Endothelial cell of umbilical vein (primary cell): ENCODE data around the gene TXNRD1. TPM values are rescaled to one million over a fixed set of nuclear protein-coding genes. Genes with fewer than 3 reads are reported as not detected.

ENCODE experiments used
- BruUV-seq: library from RNA; stranded (reverse); fragments of 400-500 nt; replicated peaks from 2 replicates; lab custom pipeline; 2021; lab: Mats Ljungman, UMichigan
- CTCF ChIA-PET: fragments of 300-600, 350-600 bp; sonication (Branson Sonifier 250); formaldehyde crosslinking; loops from one replicate; lab custom pipeline; 2021; ENCODE audit warnings: antibody characterized with exemption, inconsistent platforms; lab: Charles Lee
- POLR2A ChIA-PET: fragments of 300-600, 350-600 bp; sonication (Branson Sonifier 250); formaldehyde crosslinking; loops from one replicate; lab custom pipeline; 2021; ENCODE audit warnings: antibody characterized with exemption, inconsistent platforms; lab: Charles Lee
- DNase-seq: peaks from one replicate; pipeline ENCODE4 v3.0.0-alpha.2; 2011; ENCODE audit warnings: low read depth, low spot score
- FAIRE-seq: peaks from 2 replicates; lab custom pipeline; 2011; peaks lifted over from hg19 to GRCh38; lab: Jason Lieb, UNC
- H2AFZ ChIP-seq: 2 replicates; pipeline ENCODE4 v1.6.0; 2012; ENCODE audit warnings: low read depth, low read length, control low read depth, inconsistent platforms
- H3K27ac ChIP-seq: 2 replicates; pipeline ENCODE4 v1.5.1; 2011; ENCODE audit warnings: low read depth, mild to moderate bottlenecking, control low read depth, low read length, moderate library complexity; ENCODE audit not compliant: insufficient read depth
- H3K27me3 ChIP-seq, 2 experiments: 2 replicates each; pipeline versions ENCODE4 v1.6.0 to v1.6.1; 2011; ENCODE audit warnings: low read length in 2 of 2, mixed read lengths in 1 of 2; ENCODE audit not compliant: control insufficient read depth in 2 of 2, insufficient read depth in 2 of 2
- H3K36me3 ChIP-seq, 2 experiments: 2 replicates in 1 of 2; 3 replicates in 1 of 2; pipeline ENCODE4 v1.5.1; 2011; ENCODE audit warnings: low read length in 2 of 2, mild to moderate bottlenecking in 1 of 2, moderate library complexity in 1 of 2; ENCODE audit not compliant: control insufficient read depth in 2 of 2, insufficient read depth in 2 of 2; ENCODE audit errors: extremely low read depth in 1 of 2
- H3K4me1 ChIP-seq: 3 replicates; pipeline ENCODE4 v1.5.1; 2011; ENCODE audit warnings: mild to moderate bottlenecking, low read length; ENCODE audit not compliant: control insufficient read depth, insufficient read depth; ENCODE audit errors: extremely low read depth
- H3K4me2 ChIP-seq: 2 replicates; pipeline ENCODE4 v1.6.1; 2011; ENCODE audit warnings: low read length, control low read depth, mixed read lengths; ENCODE audit not compliant: insufficient read depth
- H3K4me3 ChIP-seq, 3 experiments: fragments of 200-600 bp in 1 of 3; sonication (generic), shearing (Covaris generic) in 1 of 3; replicated peaks in 1 of 3; 2 replicates each; pipeline ENCODE4 v1.5.1; 2011 to 2016; ENCODE audit warnings: control low read depth in 3 of 3, low read length in 3 of 3, mild to moderate bottlenecking in 2 of 3, inconsistent platforms in 1 of 3, low read depth in 1 of 3, moderate library complexity in 1 of 3; ENCODE audit not compliant: insufficient read depth in 1 of 3
- H3K79me2 ChIP-seq: 2 replicates; pipeline ENCODE4 v1.6.0; 2012; ENCODE audit warnings: low read length, inconsistent platforms; ENCODE audit not compliant: control insufficient read depth, insufficient read depth
- H3K9ac ChIP-seq: replicated peaks from 2 replicates; pipeline ENCODE3; 2011; ENCODE audit warnings: low read length, control low read depth; ENCODE audit not compliant: insufficient read depth; ENCODE audit errors: extremely low read depth
- H3K9me1 ChIP-seq: replicated peaks from 3 replicates; pipeline ENCODE4 v1.6.0; 2011; ENCODE audit warnings: mild to moderate bottlenecking, low read length; ENCODE audit not compliant: control insufficient read depth, insufficient read depth; ENCODE audit errors: extremely low read depth
- H3K9me3 ChIP-seq: replicated peaks from 2 replicates; pipeline ENCODE4 v1.5.1; 2012; ENCODE audit warnings: low read length, inconsistent platforms; ENCODE audit not compliant: control insufficient read depth, insufficient read depth
- H4K20me1 ChIP-seq: replicated peaks from 2 replicates; pipeline ENCODE3; 2011; ENCODE audit warnings: mild to moderate bottlenecking, low read length; ENCODE audit not compliant: control insufficient read depth, insufficient read depth; ENCODE audit errors: extremely low read depth
- CTCF ChIP-seq, 2 donors: IDR thresholded peaks; 1 replicate in 1 of 2; 2 replicates in 1 of 2; pipeline ENCODE4 v1.5.1; 2011; ENCODE audit warnings: low read length in 2 of 2, mild to moderate bottlenecking in 2 of 2, moderate library complexity in 2 of 2, control low read depth in 1 of 2, inconsistent platforms in 1 of 2, low read depth in 1 of 2; ENCODE audit not compliant: insufficient read depth in 1 of 2; ENCODE audit errors: extremely low read depth in 1 of 2
- FOS ChIP-seq: IDR thresholded peaks from 2 replicates; pipeline ENCODE4 v1.6.1; 2011; ENCODE audit warnings: mild to moderate bottlenecking, low read length, moderate library complexity, borderline replicate concordance; ENCODE audit not compliant: insufficient read depth
- GATA2 ChIP-seq: IDR thresholded peaks from 2 replicates; pipeline ENCODE4 v1.7.0; 2011; ENCODE audit warnings: low read depth, mild to moderate bottlenecking, moderate library complexity, mixed read lengths, low read length; ENCODE audit not compliant: insufficient read length, insufficient read depth
- JUN ChIP-seq: IDR thresholded peaks from 2 replicates; pipeline ENCODE4 v1.6.1; 2011; ENCODE audit warnings: borderline replicate concordance, low read depth; ENCODE audit not compliant: insufficient read length, insufficient read depth
- MYC ChIP-seq: IDR thresholded peaks from one replicate; pipeline ENCODE4 v1.6.1; 2011; ENCODE audit warnings: mild to moderate bottlenecking, low read depth, low read length
- POLR2A ChIP-seq: IDR thresholded peaks from 2 replicates; pipeline ENCODE4 v1.6.1; 2012; ENCODE audit warnings: low read depth, mild to moderate bottlenecking, control low read depth, low read length
- POLR2AphosphoS5 ChIP-seq: IDR thresholded peaks from 2 replicates; pipeline ENCODE4 v1.6.1; 2012; ENCODE audit warnings: low read depth, mild to moderate bottlenecking, control low read depth, low read length, moderate library complexity; ENCODE audit not compliant: insufficient read depth
- dilution Hi-C: fragments of 300-500 bp; cut with MboI; formaldehyde crosslinking; loops from one replicate; pipeline ENCODE4 v1.15.0; 2019; ENCODE audit warnings: low sequenced_read_pairs; ENCODE audit not compliant: extremely low pct_ligation_motif_present
- intact Hi-C: fragments of 100-400 bp; cut with micrococcal nuclease; formaldehyde crosslinking; loops from one replicate; pipeline ENCODE4 v1.10.0; 2022
- polyA plus RNA-seq, 4 experiments: library from polyadenylated mRNA; depleted of rRNA in 3 of 4; stranded (reverse) in 3 of 4; unstranded in 1 of 4; fragments of >200 nt; gene quantifications; 2 replicates each; pipeline versions ENCODE4 v1.2.1 to v1.2.3, GENCODE V29; 2011 to 2012; ENCODE audit warnings: missing spikeins in 1 of 4
- total RNA-seq: library from RNA; stranded (reverse); gene quantifications from 2 replicates; pipeline ENCODE4 v1.2.3, GENCODE V29; 2021

Gene TXNRD1
- total and polyA plus RNA-seq, 2 donors (not counting 3 experiments of a cell fraction or from before 2014, with no cell fraction given), result 309 to 566 TPM

DNA sequence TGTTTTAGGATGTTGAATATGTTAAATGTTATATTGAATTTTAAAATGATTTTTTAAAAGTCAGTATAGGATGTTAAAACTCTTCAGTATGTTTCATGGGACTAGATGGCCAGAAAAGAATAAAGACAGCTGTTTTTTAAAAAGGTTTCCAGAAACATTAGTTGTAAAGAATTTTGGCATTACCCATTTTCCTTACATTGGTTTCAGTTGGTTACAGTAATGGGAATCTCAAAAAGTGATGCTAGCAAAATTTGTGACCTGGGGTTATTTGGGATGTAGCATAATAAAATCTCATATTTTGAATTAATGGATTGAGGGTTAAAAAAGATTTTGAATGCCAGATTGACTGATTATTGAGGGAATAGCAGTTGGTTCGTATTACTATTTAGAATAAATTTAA lies 113.2 kb downstream of the TXNRD1 start:
- H3K4me3 ChIP-seq, result no peak overlapping the region
- no peak overlapping the region for H3K4me2 ChIP-seq
- intact Hi-C loops, result no loop called here
- dilution Hi-C loops, result no loop called here
- H3K27me3 ChIP-seq, result no peaks in the 10 kb centered on the region
- TF ChIP-seq MYC, result no peak
- no peak for TF ChIP-seq FOS
- TF ChIP-seq JUN, result no peak
- TF ChIP-seq GATA2, result no peak
- no peaks in the 10 kb centered on the region for H3K9me1 ChIP-seq
- no TSS peak for BruUV-seq
- peaks cover 55% of the 10 kb centered on the region for H3K79me2 ChIP-seq
- no peaks in the 10 kb centered on the region for H3K9me3 ChIP-seq
- ChIA-PET POLR2A (no interaction called here), CTCF (no interaction called here)
- DNase-seq (no peak), FAIRE-seq (no peak)
- no peak overlapping the region for H2AFZ ChIP-seq
- no peak overlapping the region for H3K9ac ChIP-seq
- no peak overlapping the region for H3K27ac ChIP-seq
- H3K36me3 ChIP-seq, result peaks cover 18 to 49% of the 10 kb centered on the region in 2 experiments
- peaks cover 3% of the 10 kb centered on the region for H4K20me1 ChIP-seq
- H3K4me1 ChIP-seq, result no peaks in the 10 kb centered on the region

GRCh38 chr12:104329707-104330532 lies 114.3 kb downstream of the TXNRD1 start:
- DNase-seq (no peak), FAIRE-seq (no peak)
- Histone ChIP-seq H3K4me2 (no peak overlapping the region), H3K36me3 (peaks cover 22 to 53% of the 10 kb centered on the region in 2 experiments), H3K27ac (no peak overlapping the region), H3K9me1 (no peaks in the 10 kb centered on the region), H4K20me1 (peaks cover 3% of the 10 kb centered on the region), H3K4me3 (no peak overlapping the region), H3K27me3 (no peaks in the 10 kb centered on the region), H3K9me3 (no peaks in the 10 kb centered on the region), H3K9ac (no peak overlapping the region), H3K79me2 (peaks cover 59% of the 10 kb centered on the region), H3K4me1 (no peaks in the 10 kb centered on the region), H2AFZ (no peak overlapping the region)
- dilution Hi-C loops (no loop called here), intact Hi-C loops (no loop called here)
- BruUV-seq, result no TSS peak
- CTCF ChIA-PET, result interaction anchor here (0.8 kb wide), 1 partner anchor 10 kb away, joined by 3 read pairs; no protein-coding TSS in a partner anchor
- POLR2A ChIA-PET, result interaction anchor here (0.7 kb wide), 1 partner anchor 26 kb away, joined by 3 read pairs; the partner anchor contains the start of gene EID3
- no peak for TF ChIP-seq CTCF (IDR thresholded peaks at IDR 0.05; ENCODE audit: extremely low read depth in 1 of 2, insufficient read depth in 1 of 2, low read depth in 1 of 2, low read length in 2 of 2)
- TF ChIP-seq POLR2A, result peak; percentile 33
- no peak for TF ChIP-seq FOS
- TF ChIP-seq POLR2AphosphoS5, result peak; percentile 15
